Measurements from ENCODE around the gene NXPH1.

DNA sequence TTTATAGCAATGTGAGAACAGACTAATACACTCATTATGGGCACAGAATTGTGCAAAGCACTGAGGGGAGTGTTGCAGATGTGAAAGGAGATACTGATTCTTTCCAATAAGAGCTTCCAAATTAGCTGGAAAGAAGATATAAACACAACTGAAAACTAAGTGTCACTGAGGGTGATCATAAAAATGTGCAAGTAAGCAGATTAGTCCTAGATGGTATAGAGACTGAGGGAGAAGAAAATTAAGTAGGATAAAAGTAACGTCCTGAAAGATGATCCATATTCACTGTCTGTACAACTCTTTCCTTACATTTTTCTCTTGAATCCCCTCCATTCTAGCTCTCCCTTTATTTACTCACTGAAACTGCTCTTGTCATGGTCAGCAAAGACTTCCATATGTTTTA lies 11.2 kb upstream of the NXPH1 start:
- TF ChIP-seq CTCF (IDR thresholded peaks at IDR 0.05; ENCODE audit: low read length) (no peak), EZH2 (IDR thresholded peaks at IDR 0.05; ENCODE audit: borderline replicate concordance, low read length) (no peak)

Data from OCI-LY1 (cell line).